A549 (cell line): Measurements from ENCODE around the gene DTX4. TPM values are rescaled to one million over a fixed set of nuclear protein-coding genes. Genes with fewer than 3 reads are reported as not detected.

Source experiments
- ATAC-seq, 2 experiments: fragments of 200-7000 bp in 1 of 2; fragments of >200 bp in 1 of 2; cut with Nextera tagmentation in 1 of 2; cut with Tn5 transposase in 1 of 2; 3 replicates each; pipeline versions ENCODE4 v1.8.0 to v1.9.1; 2018 to 2020; ENCODE audit warnings: mild to moderate bottlenecking in 1 of 2, moderate library complexity in 1 of 2
- CTCF ChIA-PET: fragments of 300-600 bp; sonication (Branson Sonifier 250); formaldehyde crosslinking; extraction: SDS; loops from one replicate; lab custom pipeline; 2021; ENCODE audit warnings: antibody characterized with exemption, inconsistent platforms; lab: Yijun Ruan, JAX
- POLR2A ChIA-PET: fragments of 350-600 bp; formaldehyde crosslinking; extraction: SDS; loops from one replicate; lab custom pipeline; 2021; ENCODE audit warnings: antibody characterized with exemption, inconsistent platforms; lab: Yijun Ruan, JAX
- DNase-seq, 2 experiments: peaks; one replicate each; pipeline versions ENCODE4 v3.0.0 to v3.0.0-alpha.2; 2011 to 2016; ENCODE audit warnings: low read depth in 1 of 2, low spot score in 1 of 2
- FAIRE-seq: peaks from 2 replicates; lab custom pipeline; 2011; peaks lifted over from hg19 to GRCh38; lab: Jason Lieb, UNC
- H3K27ac ChIP-seq, 2 experiments: fragments of >200 bp; sonication (Bioruptor Twin); formaldehyde crosslinking; 3 replicates each; pipeline ENCODE4 v1.5.1; 2016 to 2017
- H3K4me1 ChIP-seq: fragments of >200 bp; sonication (Bioruptor Twin); formaldehyde crosslinking; 3 replicates; pipeline ENCODE4 v1.6.1; 2016
- H3K4me2 ChIP-seq: fragments of >200 bp; sonication (Bioruptor Twin); formaldehyde crosslinking; 3 replicates; pipeline ENCODE4 v1.6.1; 2016
- H3K4me3 ChIP-seq: fragments of >200 bp; sonication (Bioruptor Twin); formaldehyde crosslinking; 3 replicates; pipeline ENCODE4 v1.5.1; 2016
- H3K9me3 ChIP-seq: fragments of >200 bp; sonication (Bioruptor Twin); formaldehyde crosslinking; 3 replicates; pipeline ENCODE4 v1.6.1; 2016
- ATOH8 ChIP-seq: fragments of 250-450 bp; sonication (Bioruptor Pico); IDR thresholded peaks from 2 replicates; pipeline ENCODE4 v1.5.0; 2020; ENCODE audit warnings: low read depth, mild to moderate bottlenecking, moderate library complexity
- CBX2 ChIP-seq: fragments of 200-600 bp; sonication (generic); IDR thresholded peaks from 2 replicates; pipeline ENCODE4 v1.6.1; 2016; ENCODE audit warnings: low read depth, mild to moderate bottlenecking, borderline replicate concordance
- EHF ChIP-seq: fragments of 250-450 bp; sonication (Bioruptor Pico); IDR thresholded peaks from 2 replicates; pipeline ENCODE4 v1.5.0; 2020; ENCODE audit warnings: mild to moderate bottlenecking
- ELK1 ChIP-seq: fragments of 150-350 bp; IDR thresholded peaks from 2 replicates; pipeline ENCODE4 v1.6.1; 2014; ENCODE audit warnings: low read depth, mild to moderate bottlenecking, low read length
- FOSB ChIP-seq: fragments of 250-450 bp; sonication (Bioruptor Pico); IDR thresholded peaks from 2 replicates; pipeline ENCODE4 v1.5.0; 2020; ENCODE audit warnings: mild to moderate bottlenecking, moderate library complexity
- GATA3 ChIP-seq: IDR thresholded peaks from 2 replicates; pipeline ENCODE4 v1.6.1; 2012; ENCODE audit warnings: borderline replicate concordance
- HMGXB4 ChIP-seq: fragments of 250-450 bp; sonication (Bioruptor Pico); IDR thresholded peaks from 2 replicates; pipeline ENCODE4 v1.5.0; 2021; ENCODE audit warnings: mild to moderate bottlenecking, moderate library complexity, borderline replicate concordance
- HOXA7 ChIP-seq: fragments of 250-450 bp; sonication (Bioruptor Pico); IDR thresholded peaks from 2 replicates; pipeline ENCODE4 v1.5.0; 2020; ENCODE audit warnings: mild to moderate bottlenecking, moderate library complexity
- MAZ ChIP-seq: fragments of 150-350 bp; IDR thresholded peaks from 2 replicates; pipeline ENCODE4 v1.6.1; 2014; ENCODE audit warnings: antibody characterized with exemption, low read depth, low read length, borderline replicate concordance
- PHF8 ChIP-seq: fragments of 200-600 bp; sonication (generic); IDR thresholded peaks from 2 replicates; pipeline ENCODE4 v1.6.1; 2016; ENCODE audit warnings: low read depth, mild to moderate bottlenecking, antibody characterized with exemption, moderate library complexity, borderline replicate concordance
- POLR2A ChIP-seq: IDR thresholded peaks from 2 replicates; pipeline ENCODE4 v1.6.1; 2012; ENCODE audit warnings: mild to moderate bottlenecking, low read length
- POLR2AphosphoS2 ChIP-seq: conservative IDR thresholded peaks from 2 replicates; pipeline ENCODE4 v1.6.1; 2012; ENCODE audit warnings: low read length, improper control_type of control experiment, inconsistent platforms
- REST ChIP-seq: fragments of 200-600 bp; sonication (generic); IDR thresholded peaks from 2 replicates; pipeline ENCODE4 v1.6.1; 2016; ENCODE audit warnings: antibody characterized with exemption, mild to moderate bottlenecking, moderate library complexity
- SMC3 ChIP-seq: fragments of >200 bp; sonication (Bioruptor Twin); formaldehyde crosslinking; IDR thresholded peaks from 3 replicates; pipeline ENCODE4 v1.6.1; 2018; ENCODE audit warnings: inconsistent platforms
- SREBF2 ChIP-seq: fragments of 450-650 bp; IDR thresholded peaks from 2 replicates; pipeline ENCODE4 v1.6.1; 2014; ENCODE audit warnings: mild to moderate bottlenecking, moderate library complexity
- ZNF302 ChIP-seq: fragments of 250-450 bp; sonication (Bioruptor Pico); IDR thresholded peaks from 2 replicates; pipeline ENCODE4 v1.9.0; 2021; ENCODE audit warnings: inconsistent platforms, mild to moderate bottlenecking, moderate library complexity
- WGBS: methylation state at CpG from one replicate; pipeline ENCODE4 v1.1.6; 2017; ENCODE audit errors: missing lambda C conversion rate; 5-methylcytosine and 5-hydroxymethylcytosine counted together
- polyA plus RNA-seq, 4 experiments: library from polyadenylated mRNA; depleted of rRNA in 3 of 4; stranded (reverse); fragments of >200 nt; fragmentation: RNase III in 1 of 4; extraction: RNeasy Plus Mini Kit Qiagen cat#74134 plus additional on column Dnase treatment in 1 of 4; gene quantifications; 2 replicates in 3 of 4; 3 replicates in 1 of 4; pipeline ENCODE4 v1.2.3, GENCODE V29; 2011 to 2017

The DTX4 gene
- polyA plus RNA-seq, 2 of the 4 experiments (the other 2 are of a cell fraction), result 0.97 to 3.1 TPM

DNA sequence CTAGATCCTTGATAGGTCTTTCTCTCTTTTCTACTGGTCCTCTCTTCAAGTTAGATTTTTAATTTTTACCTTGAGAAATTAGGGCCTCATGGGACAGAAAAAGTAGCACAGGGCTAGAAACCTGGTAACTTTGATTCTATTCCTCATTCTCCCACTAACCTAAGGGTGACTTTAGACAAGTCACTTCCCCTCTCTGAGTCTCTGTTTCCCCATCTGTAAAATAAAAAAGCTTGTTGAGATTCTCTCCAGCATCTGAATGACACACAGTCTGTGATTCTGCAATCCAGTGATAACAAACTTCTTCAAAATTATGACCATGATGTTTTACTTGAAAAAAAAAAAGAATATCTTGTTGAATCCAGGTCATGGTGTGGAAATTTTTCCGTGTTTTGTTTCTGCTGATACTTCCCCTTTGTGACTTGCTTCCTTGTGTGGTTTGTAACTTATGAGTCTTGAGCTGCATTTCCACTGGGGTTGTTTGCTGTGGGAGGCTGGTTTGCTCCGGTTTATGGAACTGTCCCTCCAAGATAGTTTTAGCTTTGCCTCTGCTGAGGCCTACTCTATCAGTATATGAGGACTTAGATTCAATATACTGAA lies 50.6 kb downstream of the DTX4 start:
- CTCF ChIA-PET, result interaction anchor here (0.7 to 7.7 kb wide), 7 partner anchors 14 to 86 kb away, joined by 3 to 33 read pairs (median 4); partner anchors contain the start of gene DTX4

More for the DNA sequence above, 50.6 kb downstream of the DTX4 start:
- TF ChIP-seq GATA3, result no peak
- no peak for TF ChIP-seq ZNF302
- no peak for TF ChIP-seq MAZ
- TF ChIP-seq CBX2, result no peak
- no peak for TF ChIP-seq ELK1
- no peak for TF ChIP-seq REST
- TF ChIP-seq HOXA7 (CRISPR knock-in tag), result no peak
- TF ChIP-seq SMC3, result no peak
- no peak for TF ChIP-seq HMGXB4
- no peak for TF ChIP-seq ATOH8
- TF ChIP-seq PHF8, result no peak
- TF ChIP-seq POLR2AphosphoS2, result no peak
- no peak for TF ChIP-seq EHF (CRISPR knock-in tag)
- no peak for TF ChIP-seq POLR2A
- TF ChIP-seq SREBF2, result no peak
- no peak for TF ChIP-seq FOSB (CRISPR knock-in tag)
- FAIRE-seq (no peak), ATAC-seq (no peak), DNase-seq (no peak)
- WGBS, result 34% methylated on average over 2 of the region's 2 CpGs
- peaks cover 18% of the 10 kb centered on the region for H3K4me1 ChIP-seq
- H3K4me2 ChIP-seq, result no peak overlapping the region
- no peak overlapping the region for H3K4me3 ChIP-seq
- POLR2A ChIA-PET, result no interaction called here
- H3K27ac ChIP-seq, result no peak overlapping the region
- H3K9me3 ChIP-seq, result no peaks in the 10 kb centered on the region
